HL-60 (cell line): ENCODE data around the gene SUPT3H.
"Not testable (repeated sequence)": the region's sequence is repeated elsewhere in the genome, so short reads cannot be mapped to it uniquely, and the experiment has no call there.

ENCODE experiments used
- DNase-seq, 2 experiments: peaks; one replicate each; pipeline ENCODE4 v3.0.0-alpha.2; 2010 to 2020; ENCODE audit warnings: low read depth in 1 of 2, low spot score in 1 of 2
- H3K27ac ChIP-seq: fragments of 250-450 bp; sonication (Bioruptor Pico); replicated peaks from 2 replicates; pipeline ENCODE4 v1.5.1; 2020; ENCODE audit warnings: mild to moderate bottlenecking, moderate library complexity
- H3K27me3 ChIP-seq: fragments of 250-450 bp; sonication (Bioruptor Pico); 2 replicates; pipeline ENCODE4 v1.5.1; 2021; ENCODE audit warnings: mild to moderate bottlenecking, moderate library complexity; ENCODE audit not compliant: insufficient read depth, poor library complexity, severe bottlenecking
- H3K4me3 ChIP-seq: replicated peaks from 2 replicates; pipeline ENCODE4 v1.5.1; 2011; ENCODE audit warnings: mild to moderate bottlenecking, control low read depth, low read length; ENCODE audit not compliant: insufficient read depth
- GABPA ChIP-seq: IDR thresholded peaks from 2 replicates; pipeline ENCODE4 v1.6.1; 2012; ENCODE audit warnings: low read depth
- POLR2AphosphoS5 ChIP-seq: IDR thresholded peaks from 2 replicates; pipeline ENCODE4 v1.6.1; 2012; ENCODE audit warnings: low read depth
- REST ChIP-seq: IDR thresholded peaks from 2 replicates; pipeline ENCODE4 v1.6.1; 2012; ENCODE audit warnings: low read depth; ENCODE audit not compliant: insufficient replicate concordance
- SPI1 ChIP-seq: IDR thresholded peaks from 2 replicates; pipeline ENCODE4 v1.6.1; 2012; ENCODE audit warnings: low read depth, mild to moderate bottlenecking, borderline replicate concordance
- TF ChIP-seq, protein P1 (sequence below): IDR thresholded peaks from one replicate; pipeline ENCODE4 v1.5.1; 2011; ENCODE audit warnings: low read length, control low read depth, inconsistent platforms; ENCODE audit not compliant: insufficient read depth

SUPT3H gene

DNA sequence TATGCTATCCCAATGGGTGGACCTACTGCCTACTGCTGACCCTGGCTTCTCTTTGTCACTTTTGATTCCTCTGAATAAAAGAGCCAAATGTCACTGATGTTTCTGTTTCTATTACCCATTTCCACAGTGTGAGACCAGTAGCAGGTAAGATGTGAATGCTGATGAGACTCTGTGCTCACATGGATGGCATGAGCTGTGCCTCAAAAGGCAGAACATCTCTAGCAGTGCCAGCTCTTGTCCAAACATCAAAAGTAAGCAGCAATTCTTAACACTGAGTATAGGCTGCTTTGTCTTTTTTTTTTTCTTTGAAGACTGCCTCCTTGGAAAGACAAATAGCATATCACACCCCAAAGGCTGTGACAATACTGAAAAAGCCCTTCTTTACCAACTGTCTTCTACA is 508.8 kb downstream of the SUPT3H start:
- DNase-seq: no peak
- H3K27me3 ChIP-seq: no peaks in the 10 kb centered on the region
- H3K4me3 ChIP-seq: no peak overlapping the region
- H3K27ac ChIP-seq: no peak overlapping the region
- TF ChIP-seq REST (no peak), GABPA (no peak), SPI1 (no peak), POLR2AphosphoS5 (no peak)
- TF ChIP-seq, protein P1, sequence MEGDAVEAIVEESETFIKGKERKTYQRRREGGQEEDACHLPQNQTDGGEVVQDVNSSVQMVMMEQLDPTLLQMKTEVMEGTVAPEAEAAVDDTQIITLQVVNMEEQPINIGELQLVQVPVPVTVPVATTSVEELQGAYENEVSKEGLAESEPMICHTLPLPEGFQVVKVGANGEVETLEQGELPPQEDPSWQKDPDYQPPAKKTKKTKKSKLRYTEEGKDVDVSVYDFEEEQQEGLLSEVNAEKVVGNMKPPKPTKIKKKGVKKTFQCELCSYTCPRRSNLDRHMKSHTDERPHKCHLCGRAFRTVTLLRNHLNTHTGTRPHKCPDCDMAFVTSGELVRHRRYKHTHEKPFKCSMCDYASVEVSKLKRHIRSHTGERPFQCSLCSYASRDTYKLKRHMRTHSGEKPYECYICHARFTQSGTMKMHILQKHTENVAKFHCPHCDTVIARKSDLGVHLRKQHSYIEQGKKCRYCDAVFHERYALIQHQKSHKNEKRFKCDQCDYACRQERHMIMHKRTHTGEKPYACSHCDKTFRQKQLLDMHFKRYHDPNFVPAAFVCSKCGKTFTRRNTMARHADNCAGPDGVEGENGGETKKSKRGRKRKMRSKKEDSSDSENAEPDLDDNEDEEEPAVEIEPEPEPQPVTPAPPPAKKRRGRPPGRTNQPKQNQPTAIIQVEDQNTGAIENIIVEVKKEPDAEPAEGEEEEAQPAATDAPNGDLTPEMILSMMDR: no peak

DNA sequence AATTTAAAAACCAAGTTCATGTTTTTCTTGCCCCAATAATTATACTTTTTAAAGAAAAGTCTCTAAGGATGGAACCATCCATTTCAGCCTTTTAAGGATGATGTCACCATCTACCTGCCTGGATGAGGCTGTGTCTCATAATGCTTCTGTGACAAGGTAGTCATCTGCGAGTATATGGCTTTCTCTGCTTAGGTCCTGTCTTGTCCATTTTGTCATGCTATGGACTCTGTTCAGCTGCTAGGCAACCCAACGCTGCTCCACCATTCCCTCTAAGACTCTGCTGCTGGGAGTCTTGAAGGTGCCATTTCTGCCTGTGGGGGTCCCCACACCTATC is 509.4 kb downstream of the SUPT3H start:
- no peak overlapping the region for H3K4me3 ChIP-seq
- no peaks in the 10 kb centered on the region for H3K27me3 ChIP-seq
- no peak overlapping the region for H3K27ac ChIP-seq
- DNase-seq: no peak
- TF ChIP-seq POLR2AphosphoS5: no peak
- TF ChIP-seq, protein P1: no peak
- no peak for TF ChIP-seq GABPA
- no peak for TF ChIP-seq REST
- no peak for TF ChIP-seq SPI1

DNA sequence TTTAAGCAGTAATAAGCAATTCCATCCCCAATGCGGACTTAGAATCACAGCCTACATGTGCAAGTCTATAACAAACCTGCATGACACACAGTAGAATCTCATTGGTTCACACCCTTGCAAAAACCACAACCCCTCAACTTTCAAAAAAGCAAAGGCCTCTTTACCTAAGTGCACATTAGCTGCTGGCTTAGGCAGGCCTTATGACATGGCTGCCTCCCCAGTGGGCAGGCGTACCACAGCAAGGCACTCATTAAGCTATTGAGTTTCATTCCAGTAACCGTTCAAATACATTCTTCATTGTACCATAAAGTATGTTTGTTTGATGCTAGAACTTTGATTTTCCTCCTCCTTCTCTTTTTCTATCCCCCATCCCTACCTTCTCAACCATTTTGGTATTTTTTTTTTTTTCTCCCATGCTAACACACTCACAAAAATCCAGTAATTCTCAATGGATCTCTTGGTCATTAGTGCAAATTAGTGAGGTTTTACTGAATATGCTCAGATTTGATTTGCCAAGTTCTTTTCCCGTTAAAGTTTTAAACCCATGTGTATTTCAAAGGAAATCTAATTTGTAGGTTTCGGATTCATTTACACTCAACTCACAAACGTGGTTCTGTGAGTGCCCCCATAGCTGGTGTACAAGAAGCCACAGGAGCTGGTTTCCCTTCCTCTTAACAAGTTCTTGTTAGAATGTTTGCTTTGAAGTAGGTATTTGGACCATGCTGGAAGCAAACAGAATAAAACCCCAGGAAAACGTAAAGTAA is 510.0 kb downstream of the SUPT3H start:
- H3K27ac ChIP-seq: no peak overlapping the region
- DNase-seq: no peak
- no peaks in the 10 kb centered on the region for H3K27me3 ChIP-seq
- TF ChIP-seq, protein P1: no peak
- TF ChIP-seq GABPA (no peak), SPI1 (no peak), REST (no peak), POLR2AphosphoS5 (no peak)
- H3K4me3 ChIP-seq: no peak overlapping the region

GRCh38 chr6:44865184-44865583 is 512.5 kb downstream of the SUPT3H start:
- H3K27ac ChIP-seq, H3K4me3 ChIP-seq, H3K27me3 ChIP-seq, DNase-seq: not testable (repeated sequence)
